OCI-LY3 (cell line): Measurements from ENCODE around the gene NXPE3.
A peak's percentile ranks its signal among the peaks of the same experiment; 100 is the strongest.

Experiments used
- EZH2phosphoT487 ChIP-seq: fragments of 200-600 bp; shearing (Covaris generic); IDR thresholded peaks from 2 replicates; pipeline ENCODE4 v1.6.1; 2018; ENCODE audit warnings: antibody characterized with exemption, mixed run types, low read depth
- TF ChIP-seq, protein P1 (sequence below): fragments of 200-600, 300-600 bp; sonication (generic); IDR thresholded peaks from 2 replicates; pipeline ENCODE4 v1.5.1; 2014; ENCODE audit warnings: antibody characterized with exemption, low read length, low read depth

DNA sequence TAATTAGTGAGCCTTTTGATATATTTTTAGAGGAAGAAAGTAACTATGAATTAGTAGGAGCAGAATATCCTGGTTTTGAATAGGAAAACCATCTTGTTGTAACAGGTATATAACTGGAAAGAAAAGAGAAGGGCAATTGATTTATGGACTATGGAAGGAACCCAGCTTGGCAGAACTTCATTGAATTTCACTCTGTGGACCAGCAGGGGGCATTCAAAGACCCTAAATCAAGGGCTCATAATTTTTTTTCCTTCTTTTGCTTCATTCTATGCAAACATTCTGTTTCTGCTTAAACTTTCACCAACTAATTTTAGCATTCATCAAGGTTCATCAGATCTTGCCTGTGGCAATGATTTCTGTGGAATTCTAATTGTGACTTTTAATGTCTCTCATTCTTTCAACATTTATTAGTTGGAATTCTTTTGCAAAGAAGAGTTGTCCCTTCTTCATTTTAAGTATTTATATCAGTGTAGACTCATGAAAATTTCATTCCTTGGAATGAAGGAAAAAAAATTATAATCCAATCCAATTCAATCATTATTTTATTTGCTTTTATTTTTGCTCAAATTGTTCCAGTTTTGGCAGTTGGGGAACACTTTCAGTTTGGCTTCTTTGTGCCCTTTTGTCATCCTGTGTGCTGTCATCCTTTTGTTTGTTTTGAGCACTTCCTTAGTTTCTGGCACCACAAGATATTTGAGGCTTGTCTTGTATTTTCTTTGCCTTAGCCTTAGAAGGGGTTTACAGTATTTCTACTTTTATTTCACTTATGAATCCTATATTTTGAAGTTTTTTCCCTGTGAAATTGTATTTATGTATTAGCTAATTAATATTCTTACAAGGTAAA lies 30.4 kb downstream of the NXPE3 start:
- TF ChIP-seq, protein P1, sequence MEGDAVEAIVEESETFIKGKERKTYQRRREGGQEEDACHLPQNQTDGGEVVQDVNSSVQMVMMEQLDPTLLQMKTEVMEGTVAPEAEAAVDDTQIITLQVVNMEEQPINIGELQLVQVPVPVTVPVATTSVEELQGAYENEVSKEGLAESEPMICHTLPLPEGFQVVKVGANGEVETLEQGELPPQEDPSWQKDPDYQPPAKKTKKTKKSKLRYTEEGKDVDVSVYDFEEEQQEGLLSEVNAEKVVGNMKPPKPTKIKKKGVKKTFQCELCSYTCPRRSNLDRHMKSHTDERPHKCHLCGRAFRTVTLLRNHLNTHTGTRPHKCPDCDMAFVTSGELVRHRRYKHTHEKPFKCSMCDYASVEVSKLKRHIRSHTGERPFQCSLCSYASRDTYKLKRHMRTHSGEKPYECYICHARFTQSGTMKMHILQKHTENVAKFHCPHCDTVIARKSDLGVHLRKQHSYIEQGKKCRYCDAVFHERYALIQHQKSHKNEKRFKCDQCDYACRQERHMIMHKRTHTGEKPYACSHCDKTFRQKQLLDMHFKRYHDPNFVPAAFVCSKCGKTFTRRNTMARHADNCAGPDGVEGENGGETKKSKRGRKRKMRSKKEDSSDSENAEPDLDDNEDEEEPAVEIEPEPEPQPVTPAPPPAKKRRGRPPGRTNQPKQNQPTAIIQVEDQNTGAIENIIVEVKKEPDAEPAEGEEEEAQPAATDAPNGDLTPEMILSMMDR, result peak; percentile 79
- no peak for TF ChIP-seq EZH2phosphoT487
